NCI-H2107 treated with DMSO at 0.1 percent for 48 hours (cell line): ENCODE measurements around the gene PRSS2.
"Not testable (repeated sequence)": the region's sequence is repeated elsewhere in the genome, so short reads cannot be mapped to it uniquely, and the experiment has no call there.

Experiments used
- DNase-seq: peaks from one replicate; lab custom pipeline; 2025; ENCODE audit not compliant: unreplicated experiment; lab: John Stamatoyannopoulos, UW

Gene PRSS2

GRCh38 chr7:142770661-142771352 is at the start of gene PRSS2:
Gene PRSS2 (plus strand): TSS chr7:142770970. CDS start chr7:142770983, 13 bp downstream.
- peak; percentile 98 for DNase-seq

GRCh38 chr7:142720986-142721385 is 49.8 kb upstream of the PRSS2 start:
- no peak for DNase-seq

- DNase-seq, result no peak
Measured at GRCh38 chr7:142722248-142722794, 48.4 kb upstream of the PRSS2 start.

DNA sequence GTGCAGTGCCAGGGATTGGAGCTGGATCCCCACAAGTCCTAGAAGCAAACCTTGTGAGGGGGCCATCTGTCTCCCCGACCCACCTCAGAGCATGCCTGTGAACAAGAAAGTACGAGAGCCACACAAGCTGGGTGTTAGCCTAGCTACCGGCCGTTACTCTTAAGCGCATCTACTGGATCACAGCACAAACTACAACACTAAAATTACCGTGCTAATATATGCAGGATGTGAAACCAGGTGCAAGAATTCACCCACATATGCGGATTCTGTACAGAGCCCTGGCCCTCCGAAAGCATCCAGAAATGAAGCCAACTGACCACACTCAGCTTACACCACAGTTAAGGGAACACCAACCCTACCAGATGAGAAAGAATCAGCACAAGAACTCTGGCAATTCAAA is 37.5 kb upstream of the PRSS2 start:
- no peak for DNase-seq

- DNase-seq, result no peak
Measured at GRCh38 chr7:142739923-142740492, 30.8 kb upstream of the PRSS2 start.

- no peak for DNase-seq
Measured at GRCh38 chr7:142740786-142741185, 30.0 kb upstream of the PRSS2 start.

GRCh38 chr7:142741932-142742331 is 28.8 kb upstream of the PRSS2 start:
- not testable (repeated sequence) for DNase-seq

GRCh38 chr7:142745091-142745635 is 25.6 kb upstream of the PRSS2 start:
- no peak for DNase-seq

- no peak for DNase-seq
Measured at GRCh38 chr7:142745745-142746144, 25.0 kb upstream of the PRSS2 start.

GRCh38 chr7:142746264-142746663 is 24.5 kb upstream of the PRSS2 start:
- DNase-seq, result no peak

DNA sequence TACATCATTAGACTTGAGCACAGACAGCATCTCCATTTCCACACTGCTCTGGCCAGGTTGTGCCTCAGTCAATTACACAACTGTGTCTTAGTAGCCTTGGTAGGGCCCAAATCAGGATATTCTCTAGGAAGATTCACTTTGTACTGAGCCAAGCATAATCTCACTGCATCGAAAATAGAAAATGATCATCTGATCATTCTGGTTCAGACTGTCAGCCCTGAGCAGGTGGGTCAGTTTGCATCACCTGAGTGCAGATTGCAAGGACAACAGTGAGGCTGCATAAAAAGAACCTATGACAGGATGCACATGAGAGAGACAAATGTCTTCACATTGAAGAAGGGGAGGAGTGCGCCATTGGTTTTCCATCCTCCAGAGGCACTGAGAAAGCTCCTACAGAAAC is 22.4 kb upstream of the PRSS2 start:
- DNase-seq, result not testable (repeated sequence)

GRCh38 chr7:142749218-142749993 is 21.4 kb upstream of the PRSS2 start, which contains the start of gene PRSS1:
Gene PRSS1 (plus strand): TSS chr7:142749472. CDS start chr7:142749485, 13 bp downstream.
- peak; percentile 62 for DNase-seq

DNA sequence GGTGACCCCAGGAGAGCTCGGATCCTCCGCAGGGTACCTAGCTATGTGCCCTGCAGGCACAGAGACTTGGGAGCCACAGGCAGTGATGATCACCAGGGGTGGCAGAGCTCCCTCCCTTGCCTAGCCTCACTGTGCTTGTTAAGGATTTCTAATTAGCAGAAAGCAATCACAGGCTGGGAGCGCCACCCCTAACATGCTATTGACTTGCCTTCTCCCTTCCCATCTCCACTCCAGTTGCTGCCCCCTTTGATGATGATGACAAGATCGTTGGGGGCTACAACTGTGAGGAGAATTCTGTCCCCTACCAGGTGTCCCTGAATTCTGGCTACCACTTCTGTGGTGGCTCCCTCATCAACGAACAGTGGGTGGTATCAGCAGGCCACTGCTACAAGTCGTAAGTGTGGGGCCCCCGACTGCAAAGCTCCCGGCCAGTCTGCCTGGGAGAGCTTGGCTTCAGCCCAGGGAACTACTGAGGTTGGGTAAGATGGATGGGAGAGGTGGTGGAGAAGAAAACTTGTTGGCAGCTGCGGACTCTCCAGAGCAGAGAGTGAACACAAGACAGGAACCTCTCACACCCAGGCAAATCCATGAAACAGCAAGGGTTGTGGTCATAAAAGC is 20.3 kb upstream of the PRSS2 start:
- DNase-seq, result peak; percentile 17

GRCh38 chr7:142751526-142752175 is 19.1 kb upstream of the PRSS2 start:
- DNase-seq, result not testable (repeated sequence)

DNA sequence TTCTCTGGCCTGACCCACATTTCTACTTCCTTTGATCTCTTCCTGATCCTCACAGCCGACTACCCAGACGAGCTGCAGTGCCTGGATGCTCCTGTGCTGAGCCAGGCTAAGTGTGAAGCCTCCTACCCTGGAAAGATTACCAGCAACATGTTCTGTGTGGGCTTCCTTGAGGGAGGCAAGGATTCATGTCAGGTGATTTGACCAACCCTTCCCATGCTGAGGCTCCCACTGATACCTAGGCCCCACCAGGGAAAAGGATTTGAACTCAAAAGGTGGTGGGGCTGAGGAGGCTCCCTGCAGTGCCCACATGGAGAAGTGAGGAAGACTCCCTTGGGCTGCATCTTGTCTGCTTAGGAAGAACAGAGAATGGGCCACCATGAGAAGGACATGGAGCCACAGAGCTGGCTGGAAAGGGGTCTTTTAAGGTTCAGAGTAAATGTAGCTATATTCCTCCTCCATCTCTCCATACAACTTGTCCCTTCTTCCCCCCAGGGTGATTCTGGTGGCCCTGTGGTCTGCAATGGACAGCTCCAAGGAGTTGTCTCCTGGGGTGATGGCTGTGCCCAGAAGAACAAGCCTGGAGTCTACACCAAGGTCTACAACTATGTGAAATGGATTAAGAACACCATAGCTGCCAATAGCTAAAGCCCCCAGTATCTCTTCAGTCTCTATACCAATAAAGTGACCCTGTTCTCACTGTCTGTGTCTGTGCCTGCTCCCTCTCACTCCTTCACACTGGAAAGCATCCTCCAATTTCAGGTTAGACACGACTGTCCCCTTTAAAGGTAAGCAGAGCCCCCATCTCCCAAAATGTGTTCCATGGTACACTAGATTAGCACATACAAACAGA is 18.2 kb upstream of the PRSS2 start:
- DNase-seq, result no peak

- DNase-seq, result no peak
Measured at GRCh38 chr7:142753366-142753765, 17.4 kb upstream of the PRSS2 start.

DNA sequence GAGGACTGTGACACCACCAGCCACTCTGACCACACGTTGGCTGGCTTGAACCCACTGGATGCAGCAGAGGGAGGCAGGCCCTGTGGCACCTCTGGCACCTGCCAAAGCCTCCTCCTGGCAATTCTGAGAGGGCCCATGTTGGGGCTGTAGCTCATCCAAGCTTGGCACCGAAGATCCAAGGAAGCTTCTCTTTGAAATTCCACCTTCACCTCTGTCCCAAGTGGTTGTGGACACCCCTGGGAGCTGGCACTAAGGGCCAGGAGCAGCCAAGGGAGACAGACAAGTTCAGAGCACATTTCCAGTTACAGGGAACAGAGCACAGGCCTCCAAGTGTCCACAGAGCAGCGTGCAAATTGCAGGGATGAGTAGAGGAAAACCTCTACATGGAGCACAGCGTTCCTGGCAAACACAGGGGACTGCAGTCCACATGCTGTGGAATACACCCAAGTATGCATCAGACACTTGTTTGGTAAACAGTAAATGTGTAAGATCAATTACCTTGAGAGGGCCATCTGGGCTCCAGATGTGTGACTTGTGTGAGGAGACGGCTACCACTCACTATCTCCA is 16.8 kb upstream of the PRSS2 start:
- DNase-seq, result not testable (repeated sequence)

DNA sequence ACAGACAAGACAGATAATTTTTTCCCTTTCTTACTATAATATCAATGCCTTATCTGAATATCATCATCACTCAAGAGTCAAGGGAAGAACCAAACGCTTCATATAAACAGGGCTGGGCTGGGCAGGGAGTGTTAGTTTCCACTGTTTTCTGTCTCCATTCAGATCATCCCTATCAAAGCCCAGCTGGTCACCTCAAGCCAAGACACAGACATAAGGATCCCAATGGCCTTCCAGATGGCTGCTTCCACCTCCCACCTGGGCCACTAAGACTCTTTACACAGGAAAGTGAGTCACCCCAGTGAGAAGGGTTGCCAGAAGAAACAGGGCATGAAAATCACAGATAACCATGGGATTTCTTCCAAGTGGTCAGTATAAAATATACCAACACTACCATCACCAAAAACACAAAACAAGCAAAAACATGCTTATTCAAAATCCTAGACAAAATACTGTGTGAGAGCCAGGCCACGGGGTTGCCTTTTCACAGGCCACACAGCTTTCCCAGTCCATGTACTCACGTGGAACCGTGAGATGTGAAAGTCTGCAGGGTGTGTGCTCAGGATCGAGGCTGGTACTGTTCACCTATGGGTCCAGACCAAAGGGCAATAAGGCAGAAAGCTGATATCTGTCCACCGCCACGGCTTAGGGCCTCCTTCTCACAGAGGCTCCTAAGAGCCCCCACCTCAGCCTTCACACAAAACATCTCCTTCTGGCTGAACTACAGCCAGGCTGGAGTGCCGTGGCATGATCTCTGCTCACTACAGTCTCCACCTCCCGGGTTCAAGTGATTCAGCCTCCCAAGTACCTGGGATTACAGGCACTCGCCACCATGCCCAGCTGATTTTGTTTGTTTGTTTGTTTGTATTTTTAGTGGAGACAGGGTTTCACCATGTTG is 15.8 kb upstream of the PRSS2 start:
- DNase-seq, result no peak
